Measurements from ENCODE around the gene BRD9.

The BRD9 gene

GRCh38 chr5:859391-859790 lies 33.2 kb downstream of the BRD9 start:
- POLR2A ChIA-PET = no interaction called here
- CTCF ChIA-PET = no interaction called here
- no peaks in the 10 kb centered on the region for H3K9me3 ChIP-seq (ENCODE audit: control insufficient read depth, insufficient read depth, low read depth, low read length)
- H3K36me3 ChIP-seq (ENCODE audit: control insufficient read depth in 2 of 2, insufficient read depth in 1 of 2, low read length in 2 of 2) = peaks cover 0 to 31% of the 10 kb centered on the region in 2 experiments; a peak in 2 of 3 replicates
- no peak overlapping the region for H3K4me3 ChIP-seq (ENCODE audit: low read depth, low read length)
- H3K27ac ChIP-seq (ENCODE audit: extremely low read depth, low read depth, low read length) = no peak overlapping the region
- TF ChIP-seq KLF17 (tag by site-specific recombination; IDR thresholded peaks at IDR 0.05) = no peak
- TF ChIP-seq ZNF670 (tag by site-specific recombination; IDR thresholded peaks at IDR 0.05; ENCODE audit: low read depth) = no peak
- TF ChIP-seq ZNF777 (tag by site-specific recombination; IDR thresholded peaks at IDR 0.05; ENCODE audit: borderline replicate concordance) = no peak
- no peak for TF ChIP-seq MYNN (tag by site-specific recombination; IDR thresholded peaks at IDR 0.05; ENCODE audit: borderline replicate concordance)
- no peak for TF ChIP-seq ZBTB10 (tag by site-specific recombination; IDR thresholded peaks at IDR 0.05)
- TF ChIP-seq ZNF558 (tag by site-specific recombination; IDR thresholded peaks at IDR 0.05) = no peak
- TF ChIP-seq ZNF510 (tag by site-specific recombination; IDR thresholded peaks at IDR 0.05; ENCODE audit: insufficient replicate concordance) = no peak
- TF ChIP-seq ZNF350 (tag by site-specific recombination; IDR thresholded peaks at IDR 0.05) = no peak
- no peak for TF ChIP-seq ZNF843 (tag by site-specific recombination; IDR thresholded peaks at IDR 0.05)
- no peak for TF ChIP-seq KLF9 (tag by site-specific recombination; IDR thresholded peaks at IDR 0.05; ENCODE audit: low read depth)
- TF ChIP-seq ZNF513 (tag by site-specific recombination; IDR thresholded peaks at IDR 0.05) = no peak
- no peak for TF ChIP-seq ZNF24 (tag by site-specific recombination; IDR thresholded peaks at IDR 0.05)
- no peak for TF ChIP-seq ZFP69B (tag by site-specific recombination; IDR thresholded peaks at IDR 0.05)
- TF ChIP-seq PRDM2 (tag by site-specific recombination; IDR thresholded peaks at IDR 0.05; ENCODE audit: borderline replicate concordance) = no peak
- no peak for TF ChIP-seq ZNF76 (tag by site-specific recombination; IDR thresholded peaks at IDR 0.05; ENCODE audit: borderline replicate concordance, low read depth)
- no peak for TF ChIP-seq ZNF610 (tag by site-specific recombination; IDR thresholded peaks at IDR 0.05; ENCODE audit: borderline replicate concordance)
- no peaks in the 10 kb centered on the region for H3K4me1 ChIP-seq (ENCODE audit: control insufficient read depth, insufficient read depth, low read length)
